ENCODE measurements around the gene EEIG1. TPM values are rescaled to one million over a fixed set of nuclear protein-coding genes. Genes with fewer than 3 reads are reported as not detected.
A peak's percentile ranks its signal among the peaks of the same experiment; 100 is the strongest.

Gene EEIG1
- total RNA-seq, 1 donor: 15.5 TPM

GRCh38 chr9:127937056-127937387, 43.8 kb downstream of the EEIG1 start:
- H3K4me3 ChIP-seq (ENCODE audit: low read depth, low read length): peak overlapping the region; percentile 82
- no peak for TF ChIP-seq CTCF (IDR thresholded peaks at IDR 0.05; ENCODE audit: insufficient read depth, low read depth, low read length)
- DNase-seq (ENCODE audit: low read depth): no peak

GRCh38 chr9:127936347-127936852, 44.4 kb downstream of the EEIG1 start:
- peak overlapping the region; percentile 82 for H3K4me3 ChIP-seq (ENCODE audit: low read depth, low read length)
- no peak for DNase-seq (ENCODE audit: low read depth)
- TF ChIP-seq CTCF (IDR thresholded peaks at IDR 0.05; ENCODE audit: insufficient read depth, low read depth, low read length): no peak

- no peak for DNase-seq (ENCODE audit: low read depth)
- peak overlapping the region; percentile 82 for H3K4me3 ChIP-seq (ENCODE audit: low read depth, low read length)
- TF ChIP-seq CTCF (IDR thresholded peaks at IDR 0.05; ENCODE audit: insufficient read depth, low read depth, low read length): no peak
Measured at GRCh38 chr9:127935765-127936221, 45.0 kb downstream of the EEIG1 start.

DNA sequence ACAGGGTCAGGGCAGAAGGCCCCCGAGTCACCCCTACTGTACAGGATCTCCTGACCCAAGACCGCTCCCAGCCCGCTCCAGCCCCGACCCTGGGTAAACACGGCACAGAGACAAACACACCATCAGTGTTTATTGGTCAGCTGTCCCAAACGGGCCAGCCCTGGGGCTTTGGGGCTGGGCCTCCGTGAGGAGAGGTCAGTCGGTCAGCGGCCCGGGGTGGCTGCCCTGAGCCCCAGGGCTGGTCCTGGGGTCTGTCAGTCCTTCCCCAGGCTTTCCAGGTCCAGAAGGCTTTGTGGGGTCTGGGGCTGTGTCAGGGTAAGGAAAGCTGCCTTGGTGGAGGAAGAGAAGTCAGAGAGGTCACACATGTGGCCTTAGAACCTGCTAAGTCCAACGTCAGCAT, 45.8 kb downstream of the EEIG1 start:
- no peak for TF ChIP-seq CTCF (IDR thresholded peaks at IDR 0.05; ENCODE audit: insufficient read depth, low read depth, low read length)
- no peak overlapping the region for H3K4me3 ChIP-seq (ENCODE audit: low read depth, low read length)
- no peak for DNase-seq (ENCODE audit: low read depth)

DNA sequence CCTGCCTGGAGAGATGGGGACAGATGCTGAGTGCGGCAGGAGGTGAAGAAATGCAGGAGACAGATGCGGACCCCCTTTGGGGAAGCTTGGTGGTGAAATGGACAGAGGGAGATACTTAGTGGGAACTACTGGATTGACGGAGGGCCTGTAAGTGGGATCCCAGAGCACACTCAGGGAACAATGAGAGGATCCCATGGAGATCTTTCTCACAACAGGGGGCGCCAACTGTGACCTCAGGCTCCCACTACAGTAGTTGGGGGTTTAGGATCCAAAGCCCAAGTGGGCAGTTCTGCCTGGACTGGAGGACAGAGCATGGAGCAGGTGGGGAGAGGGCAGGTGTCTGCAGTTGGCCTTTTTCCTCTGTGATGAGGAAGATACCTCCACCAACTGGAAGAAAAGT, 46.5 kb downstream of the EEIG1 start:
- no peak overlapping the region for H3K4me3 ChIP-seq (ENCODE audit: low read depth, low read length)
- DNase-seq (ENCODE audit: low read depth): no peak
- TF ChIP-seq CTCF (IDR thresholded peaks at IDR 0.05; ENCODE audit: insufficient read depth, low read depth, low read length): no peak

DNA sequence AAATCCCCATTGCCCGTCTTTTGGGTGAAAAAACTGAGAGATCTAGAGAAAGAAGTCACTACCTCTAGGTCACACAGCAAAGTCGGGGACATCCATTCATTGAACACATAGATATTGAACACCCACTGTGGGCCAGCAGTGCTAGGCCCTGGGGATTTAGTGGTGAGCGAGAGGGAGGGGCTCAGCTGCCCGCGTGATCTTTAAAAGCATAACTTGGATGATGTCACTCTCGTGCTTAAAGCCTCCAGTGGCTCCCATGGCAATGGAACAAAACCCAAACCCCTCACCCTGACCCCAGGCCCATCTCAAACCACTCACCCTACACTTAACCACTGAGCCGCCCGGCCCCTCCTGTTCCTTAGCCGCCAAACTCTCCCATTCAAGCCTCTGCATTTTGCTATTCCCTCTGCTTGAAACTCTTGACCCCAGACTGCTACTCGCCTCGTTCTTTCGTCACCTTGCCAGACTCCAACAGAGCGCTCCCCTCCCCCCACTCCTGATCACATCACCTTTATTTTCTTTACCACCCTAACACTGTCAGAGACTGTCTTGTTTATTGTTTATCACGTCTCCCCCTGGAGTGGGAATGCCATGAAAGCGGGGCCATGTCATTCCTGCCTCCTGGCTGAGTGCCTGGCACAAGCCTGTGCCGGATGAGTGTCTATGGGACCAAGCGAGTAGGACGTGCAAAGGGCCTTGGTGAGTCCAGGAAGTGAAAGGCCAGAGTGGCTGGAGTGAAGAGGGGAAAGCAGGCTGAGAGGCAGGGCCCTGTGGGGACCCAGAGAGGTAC, 49.5 kb downstream of the EEIG1 start:
- no peak for TF ChIP-seq CTCF (IDR thresholded peaks at IDR 0.05; ENCODE audit: insufficient read depth, low read depth, low read length)
- DNase-seq (ENCODE audit: low read depth): peak; percentile 85
- peak overlapping the region; percentile 68 for H3K4me3 ChIP-seq (ENCODE audit: low read depth, low read length)

Other genes with a start within 250 kb of the EEIG1 start
- 4.2 and 5.2 TPM in 2 replicates for gene TOR2A, start 245.7 kb downstream of the EEIG1 start, total RNA-seq
- 0.32 and 0.43 TPM in 2 replicates for gene SH2D3C, start 202.3 kb downstream of the EEIG1 start, total RNA-seq
- 37.0 and 50.1 TPM in 2 replicates for gene CDK9, start 195.0 kb downstream of the EEIG1 start, total RNA-seq
- 77.7 and 93.7 TPM in 2 replicates for gene FPGS, start 178.1 kb downstream of the EEIG1 start, total RNA-seq
- gene ENG, start 126.3 kb downstream of the EEIG1 start, total RNA-seq: 25.8 and 30.7 TPM in 2 replicates
- 37.1 and 43.8 TPM in 2 replicates for gene AK1, start 103.3 kb downstream of the EEIG1 start, total RNA-seq
- 39.9 and 44.0 TPM in 2 replicates for gene ST6GALNAC6, start 81.4 kb downstream of the EEIG1 start, total RNA-seq
- 30.0 and 34.1 TPM in 2 replicates for gene ST6GALNAC4, start 63.9 kb downstream of the EEIG1 start, total RNA-seq
- 2.6 and 3.5 TPM in 2 replicates for gene PIP5KL1, start 50.2 kb downstream of the EEIG1 start, total RNA-seq
- gene DPM2, start 43.1 kb downstream of the EEIG1 start, total RNA-seq: 11.2 and 11.9 TPM in 2 replicates
- 6.8 and 10.8 TPM in 2 replicates for gene NAIF1, start 86.3 kb upstream of the EEIG1 start, total RNA-seq
- gene SLC25A25, start 87.2 kb upstream of the EEIG1 start, total RNA-seq: 36.1 and 47.5 TPM in 2 replicates
- gene PTGES2, start 146.7 kb upstream of the EEIG1 start, total RNA-seq: 43.6 and 58.6 TPM in 2 replicates
- not detected in 2 replicates for gene LCN2, start 168.5 kb upstream of the EEIG1 start, total RNA-seq
- gene BBLN, start 179.3 kb upstream of the EEIG1 start, total RNA-seq: 19.4 and 30.3 TPM in 2 replicates
- gene CIZ1, start 210.6 kb upstream of the EEIG1 start, total RNA-seq: 34.1 and 35.4 TPM in 2 replicates
- gene DNM1, start 222.4 kb upstream of the EEIG1 start, total RNA-seq: 15.5 and 36.1 TPM in 2 replicates

Data from fibroblast of villous mesenchyme (primary cell).